GM15510 (cell line): ENCODE data around the gene SPINT2.

Source experiments
- POLR2A ChIP-seq: IDR thresholded peaks from 3 replicates; pipeline ENCODE4 v1.6.1; 2011; ENCODE audit warnings: borderline replicate concordance; ENCODE audit not compliant: insufficient read length; ENCODE audit errors: extremely low read depth

Gene SPINT2, protein sequence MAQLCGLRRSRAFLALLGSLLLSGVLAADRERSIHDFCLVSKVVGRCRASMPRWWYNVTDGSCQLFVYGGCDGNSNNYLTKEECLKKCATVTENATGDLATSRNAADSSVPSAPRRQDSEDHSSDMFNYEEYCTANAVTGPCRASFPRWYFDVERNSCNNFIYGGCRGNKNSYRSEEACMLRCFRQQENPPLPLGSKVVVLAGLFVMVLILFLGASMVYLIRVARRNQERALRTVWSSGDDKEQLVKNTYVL

DNA sequence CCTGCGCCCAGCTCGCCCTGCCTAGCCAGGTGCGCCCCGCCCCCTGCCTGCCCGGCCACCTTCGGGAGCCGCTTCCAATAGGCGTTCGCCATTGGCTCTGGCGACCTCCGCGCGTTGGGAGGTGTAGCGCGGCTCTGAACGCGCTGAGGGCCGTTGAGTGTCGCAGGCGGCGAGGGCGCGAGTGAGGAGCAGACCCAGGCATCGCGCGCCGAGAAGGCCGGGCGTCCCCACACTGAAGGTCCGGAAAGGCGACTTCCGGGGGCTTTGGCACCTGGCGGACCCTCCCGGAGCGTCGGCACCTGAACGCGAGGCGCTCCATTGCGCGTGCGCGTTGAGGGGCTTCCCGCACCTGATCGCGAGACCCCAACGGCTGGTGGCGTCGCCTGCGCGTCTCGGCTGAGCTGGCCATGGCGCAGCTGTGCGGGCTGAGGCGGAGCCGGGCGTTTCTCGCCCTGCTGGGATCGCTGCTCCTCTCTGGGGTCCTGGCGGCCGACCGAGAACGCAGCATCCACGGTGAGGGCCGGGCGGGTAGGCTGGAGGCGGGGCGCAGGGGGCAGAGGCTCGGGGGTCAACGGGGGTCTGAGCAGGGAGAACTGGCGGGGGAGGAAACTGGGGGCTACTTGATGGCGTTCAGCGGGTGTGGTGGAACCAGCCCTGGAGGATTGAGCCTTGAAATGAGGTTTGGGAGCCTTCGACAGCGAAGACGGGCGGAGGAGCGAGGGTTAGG, at the start of gene SPINT2:
Gene SPINT2, plus strand, starts transcription at position 88 of the 727 bp plus-strand sequence. Its CDS starts 320 bp downstream, at position 408.
- peak; percentile 28 for TF ChIP-seq POLR2A

DNA sequence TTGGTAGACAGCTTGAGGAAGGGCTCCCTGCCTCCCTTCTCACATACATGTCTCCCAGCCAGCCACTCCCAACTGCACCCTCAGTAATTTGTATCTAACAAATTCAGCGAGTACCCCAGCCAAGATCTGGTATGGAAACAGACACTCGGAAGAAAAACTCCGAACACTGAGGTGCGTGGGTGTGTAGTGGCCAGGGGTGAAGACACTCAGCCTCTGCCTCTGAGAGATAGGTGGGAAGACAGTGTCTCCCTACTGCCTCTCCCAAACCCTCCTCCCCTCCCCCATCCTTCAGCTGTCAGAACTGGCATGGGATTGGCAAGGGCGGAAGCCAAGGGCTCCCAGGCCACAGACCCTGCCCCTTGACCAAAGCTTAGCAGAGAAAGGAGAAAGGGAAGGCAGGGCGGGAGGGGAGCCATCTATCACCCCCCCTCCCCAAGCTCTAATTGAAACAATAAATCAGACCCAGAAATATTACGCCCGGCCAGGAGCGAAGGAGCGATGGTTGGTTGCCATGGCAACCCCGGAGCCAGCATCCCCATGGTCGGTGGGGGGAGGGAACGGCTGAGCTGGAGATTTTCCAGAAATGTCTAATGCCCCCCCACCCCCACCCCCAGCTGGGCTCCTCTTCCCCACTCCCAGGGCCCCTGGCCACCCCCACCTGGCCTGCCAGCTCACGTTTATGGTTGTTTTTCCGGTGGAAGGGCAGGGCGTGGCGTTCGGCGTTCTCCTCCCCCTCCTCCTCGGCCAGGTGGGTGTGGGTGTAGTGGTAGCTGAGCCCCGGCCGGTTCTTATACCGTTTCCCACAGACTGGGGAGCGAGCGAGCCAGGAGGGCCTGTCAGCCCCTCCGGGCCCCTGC, 47.4 kb upstream of the SPINT2 start:
- TF ChIP-seq POLR2A: no peak

GRCh38 chr19:38218204-38218603, 46.2 kb upstream of the SPINT2 start:
- TF ChIP-seq POLR2A: no peak

GRCh38 chr19:38219221-38219620, 45.2 kb upstream of the SPINT2 start:
- no peak for TF ChIP-seq POLR2A

- TF ChIP-seq POLR2A: no peak
These were observed 43.0 kb upstream of the SPINT2 start for GRCh38 chr19:38221421-38221820.

GRCh38 chr19:38221919-38222830, 42.2 kb upstream of the SPINT2 start:
- no peak for TF ChIP-seq POLR2A

DNA sequence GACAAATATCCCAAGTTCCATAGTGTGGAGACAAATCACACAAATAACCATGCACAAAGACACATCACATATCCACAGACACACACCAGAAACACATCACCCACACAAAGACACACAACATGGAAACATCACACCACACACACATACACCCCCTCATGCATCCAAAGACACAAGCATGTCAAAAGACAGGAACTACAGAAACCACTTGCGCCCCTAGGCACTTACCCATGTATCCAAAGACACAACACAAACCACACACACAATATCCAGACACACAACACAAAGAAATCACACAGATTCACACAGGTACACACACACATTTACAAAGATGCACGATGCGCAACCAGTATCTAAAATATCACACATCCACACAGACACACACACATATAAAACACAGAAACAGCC, 41.3 kb upstream of the SPINT2 start:
- no peak for TF ChIP-seq POLR2A

GRCh38 chr19:38223617-38224013, 40.8 kb upstream of the SPINT2 start:
- no peak for TF ChIP-seq POLR2A

GRCh38 chr19:38224014-38224862, 40.1 kb upstream of the SPINT2 start, which contains the start of gene DPF1:
Gene DPF1 (minus strand): TSS chr19:38224222. CDS start chr19:38224142, 80 bp downstream.
- peak; percentile 25 for TF ChIP-seq POLR2A

- no peak for TF ChIP-seq POLR2A
These were observed 36.9 kb upstream of the SPINT2 start for GRCh38 chr19:38227287-38228004.

GRCh38 chr19:38228005-38228377, 36.4 kb upstream of the SPINT2 start:
- TF ChIP-seq POLR2A: no peak
